KOPT-K1 (cell line): Measurements from ENCODE around the gene TMEM240.
"Not testable (repeated sequence)": the region's sequence is repeated elsewhere in the genome, so short reads cannot be mapped to it uniquely, and the experiment has no call there.

Experiments used
- H3K27ac ChIP-seq: fragments of 200-600 bp; sonication (generic); 2 replicates; pipeline ENCODE4 v1.5.1; 2016; ENCODE audit warnings: antibody characterized with exemption, mild to moderate bottlenecking, low read depth, low read length; ENCODE audit not compliant: poor library complexity, severe bottlenecking
- H3K36me3 ChIP-seq: fragments of 200-600 bp; sonication (generic); 2 replicates; pipeline ENCODE4 v1.5.1; 2017; ENCODE audit warnings: antibody characterized with exemption, mild to moderate bottlenecking, low read length, moderate library complexity; ENCODE audit not compliant: insufficient read depth
- H3K9me3 ChIP-seq: fragments of 200-600 bp; sonication (generic); 2 replicates; pipeline ENCODE4 v1.5.1; 2017; ENCODE audit warnings: antibody characterized with exemption, low read length, mild to moderate bottlenecking; ENCODE audit not compliant: insufficient read depth, poor library complexity, severe bottlenecking

TMEM240 gene

GRCh38 chr1:1526476-1526875 is 13.9 kb downstream of the TMEM240 start:
- peaks cover 60% of the 10 kb centered on the region for H3K36me3 ChIP-seq

GRCh38 chr1:1524750-1525383 is 15.6 kb downstream of the TMEM240 start:
- H3K27ac ChIP-seq, H3K9me3 ChIP-seq: not testable (repeated sequence)
- peaks cover 65% of the 10 kb centered on the region for H3K36me3 ChIP-seq

More at GRCh38 chr1:1526476-1526875, 13.9 kb downstream of the TMEM240 start:
- not testable (repeated sequence) for H3K27ac ChIP-seq
- peaks cover 16% of the 10 kb centered on the region for H3K9me3 ChIP-seq

- not testable (repeated sequence) for H3K27ac ChIP-seq, H3K9me3 ChIP-seq
- H3K36me3 ChIP-seq: peaks cover 55% of the 10 kb centered on the region
Measured at GRCh38 chr1:1523651-1524050, 16.8 kb downstream of the TMEM240 start.

GRCh38 chr1:1523226-1523625 is 17.2 kb downstream of the TMEM240 start:
- not testable (repeated sequence) for H3K9me3 ChIP-seq, H3K27ac ChIP-seq
- H3K36me3 ChIP-seq: peaks cover 55% of the 10 kb centered on the region

GRCh38 chr1:1522536-1522935 is 17.9 kb downstream of the TMEM240 start:
- not testable (repeated sequence) for H3K9me3 ChIP-seq, H3K27ac ChIP-seq
- H3K36me3 ChIP-seq: peaks cover 54% of the 10 kb centered on the region

- Histone ChIP-seq H3K9me3 (no peaks in the 10 kb centered on the region), H3K36me3 (peaks cover 48% of the 10 kb centered on the region), H3K27ac (no peak overlapping the region)
Measured at GRCh38 chr1:1521331-1521730, 19.1 kb downstream of the TMEM240 start.

GRCh38 chr1:1519805-1520505 is 20.5 kb downstream of the TMEM240 start:
- not testable (repeated sequence) for H3K9me3 ChIP-seq, H3K27ac ChIP-seq
- H3K36me3 ChIP-seq: peaks cover 46% of the 10 kb centered on the region

GRCh38 chr1:1518621-1519007 is 21.8 kb downstream of the TMEM240 start:
- not testable (repeated sequence) for H3K27ac ChIP-seq, H3K9me3 ChIP-seq
- H3K36me3 ChIP-seq: peaks cover 48% of the 10 kb centered on the region

- no peaks in the 10 kb centered on the region for H3K9me3 ChIP-seq
- H3K27ac ChIP-seq: no peak overlapping the region
- peaks cover 48% of the 10 kb centered on the region for H3K36me3 ChIP-seq
Measured at GRCh38 chr1:1517973-1518620, 22.3 kb downstream of the TMEM240 start.

- peaks cover 43% of the 10 kb centered on the region for H3K36me3 ChIP-seq
- H3K27ac ChIP-seq, H3K9me3 ChIP-seq: not testable (repeated sequence)
Measured at GRCh38 chr1:1516923-1517322, 23.5 kb downstream of the TMEM240 start.

- peaks cover 22% of the 10 kb centered on the region; the same call in 1 of the 2 replicates for H3K36me3 ChIP-seq
- not testable (repeated sequence) for H3K9me3 ChIP-seq, H3K27ac ChIP-seq
Measured at GRCh38 chr1:1514376-1514775, 26.0 kb downstream of the TMEM240 start.

- H3K9me3 ChIP-seq, H3K27ac ChIP-seq: not testable (repeated sequence)
- H3K36me3 ChIP-seq: peaks cover 20% of the 10 kb centered on the region; the same call in 1 of the 2 replicates
Measured at GRCh38 chr1:1513675-1514074, 26.7 kb downstream of the TMEM240 start.

GRCh38 chr1:1512425-1512824 is 28.0 kb downstream of the TMEM240 start:
- not testable (repeated sequence) for H3K9me3 ChIP-seq, H3K36me3 ChIP-seq
- H3K27ac ChIP-seq: peak overlapping the region; percentile 36

- Histone ChIP-seq H3K36me3 (peaks cover 9% of the 10 kb centered on the region; the same call in 1 of the 2 replicates), H3K27ac (peak within 1 kb of the TSS; percentile 85), H3K9me3 (no peaks in the 10 kb centered on the region)
Measured at GRCh38 chr1:1511533-1512285, 28.7 kb downstream of the TMEM240 start, which contains the start of gene ATAD3A. TSS of gene ATAD3A (plus strand) at chr1:1512162. CDS start at chr1:1512269, 107 bp downstream.
